Upper lobe of left lung (tissue), 4 donors: Measurements from ENCODE around the gene GBF1.
"Not testable (repeated sequence)": the region's sequence is repeated elsewhere in the genome, so short reads cannot be mapped to it uniquely, and the experiment has no call there.

Experiments
- CTCF ChIP-seq, 6 experiments: fragments of 450-650 bp in 4 of 6; fragments of 200-600 bp in 2 of 6; sonication (generic) in 2 of 6; IDR thresholded peaks; one replicate each; pipeline ENCODE4 v1.5.1; 2016 to 2019; ENCODE audit warnings: antibody characterized with exemption in 6 of 6
- POLR2A ChIP-seq, 4 donors: fragments of 450-650 bp; IDR thresholded peaks; one replicate each; pipeline ENCODE4 v1.5.1; 2016 to 2017; ENCODE audit warnings: antibody characterized with exemption in 4 of 4, mild to moderate bottlenecking in 2 of 4

- TF ChIP-seq CTCF, POLR2A (IDR thresholded peaks at IDR 0.05): not testable (repeated sequence)
Observed at GRCh38 chr10:102213599-102213998, 31.7 kb upstream of the GBF1 start.
